NCI-H1105 treated with DMSO at 0.1 percent for 48 hours (cell line): ENCODE measurements around the gene LPIN1.

Experiments used
- DNase-seq: peaks from one replicate; lab custom pipeline; 2025; lab: John Stamatoyannopoulos, UW

The LPIN1 gene

GRCh38 chr2:11762799-11763461 lies 16.5 kb downstream of the LPIN1 start:
- no peak for DNase-seq

GRCh38 chr2:11764359-11764758 lies 17.9 kb downstream of the LPIN1 start:
- DNase-seq = no peak

GRCh38 chr2:11764920-11765319 lies 18.5 kb downstream of the LPIN1 start:
- no peak for DNase-seq

- DNase-seq = no peak
These were observed 19.1 kb downstream of the LPIN1 start for GRCh38 chr2:11765501-11765900.

- DNase-seq = no peak
These were observed 19.6 kb downstream of the LPIN1 start for GRCh38 chr2:11766016-11766415.

- DNase-seq = no peak
These were observed 21.3 kb downstream of the LPIN1 start for GRCh38 chr2:11767779-11768178.

- DNase-seq = no peak
These were observed 22.5 kb downstream of the LPIN1 start for GRCh38 chr2:11768946-11769345.

- no peak for DNase-seq
These were observed 23.1 kb downstream of the LPIN1 start for GRCh38 chr2:11769516-11769915.

- DNase-seq = no peak
These were observed 24.2 kb downstream of the LPIN1 start for GRCh38 chr2:11770531-11771188.

GRCh38 chr2:11771971-11772615 lies 25.7 kb downstream of the LPIN1 start:
- DNase-seq = no peak

- DNase-seq = no peak
These were observed 26.7 kb downstream of the LPIN1 start for GRCh38 chr2:11773111-11773510.

- DNase-seq = no peak
These were observed 27.5 kb downstream of the LPIN1 start for GRCh38 chr2:11773747-11774525.

- DNase-seq = no peak
These were observed 28.2 kb downstream of the LPIN1 start for GRCh38 chr2:11774600-11774999.

- DNase-seq = no peak
These were observed 29.0 kb downstream of the LPIN1 start for GRCh38 chr2:11775384-11775783.

- no peak for DNase-seq
These were observed 30.8 kb downstream of the LPIN1 start for GRCh38 chr2:11777066-11777782.

GRCh38 chr2:11777886-11778415 lies 31.5 kb downstream of the LPIN1 start:
- no peak for DNase-seq

- no peak for DNase-seq
These were observed 32.0 kb downstream of the LPIN1 start for GRCh38 chr2:11778416-11778815.

- DNase-seq = peak; percentile 39
These were observed 32.7 kb downstream of the LPIN1 start for GRCh38 chr2:11778923-11779757.

- no peak for DNase-seq
These were observed 35.2 kb downstream of the LPIN1 start for GRCh38 chr2:11781602-11782001.

GRCh38 chr2:11784280-11784679 lies 37.8 kb downstream of the LPIN1 start:
- no peak for DNase-seq
